ENCODE data around the gene SSBP1.
A peak's percentile ranks its signal among the peaks of the same experiment; 100 is the strongest.
"Not testable (repeated sequence)": the region's sequence is repeated elsewhere in the genome, so short reads cannot be mapped to it uniquely, and the experiment has no call there.

Gene SSBP1

DNA sequence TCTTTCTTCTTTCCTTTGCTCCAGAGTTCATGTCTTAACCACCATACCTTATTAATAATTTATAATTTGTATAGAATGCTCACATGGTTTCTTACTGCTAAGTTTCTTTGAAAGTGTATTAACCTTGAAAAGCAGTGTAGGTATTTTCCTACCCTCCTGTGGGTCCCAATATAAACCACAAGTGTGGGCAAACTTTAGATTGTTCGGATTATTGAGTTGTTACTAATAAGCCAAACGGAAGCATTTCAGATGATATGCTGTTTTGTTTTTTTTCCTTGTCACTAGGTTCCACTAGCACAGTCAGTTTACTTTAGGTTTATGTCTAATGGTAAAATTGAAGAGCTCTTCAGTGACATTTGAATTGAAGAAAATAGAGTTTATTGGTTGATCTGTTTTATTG, 10.2 kb downstream of the SSBP1 start:
- no peak overlapping the region for H3K27ac ChIP-seq
- DNase-seq (ENCODE audit: low spot score): no peak
- CTCF ChIA-PET: no interaction called here
- no peak for TF ChIP-seq CTCF (conservative IDR thresholded peaks at IDR 0.05; ENCODE audit: low read depth)
- POLR2A ChIA-PET (ENCODE audit: low non-redundant PET): no interaction called here

- H3K27ac ChIP-seq; DNase-seq (ENCODE audit: low spot score); CTCF ChIA-PET; POLR2A ChIA-PET (ENCODE audit: low non-redundant PET): not testable (repeated sequence)
Measured at GRCh38 chr7:141751904-141752303, 13.7 kb downstream of the SSBP1 start.

DNA sequence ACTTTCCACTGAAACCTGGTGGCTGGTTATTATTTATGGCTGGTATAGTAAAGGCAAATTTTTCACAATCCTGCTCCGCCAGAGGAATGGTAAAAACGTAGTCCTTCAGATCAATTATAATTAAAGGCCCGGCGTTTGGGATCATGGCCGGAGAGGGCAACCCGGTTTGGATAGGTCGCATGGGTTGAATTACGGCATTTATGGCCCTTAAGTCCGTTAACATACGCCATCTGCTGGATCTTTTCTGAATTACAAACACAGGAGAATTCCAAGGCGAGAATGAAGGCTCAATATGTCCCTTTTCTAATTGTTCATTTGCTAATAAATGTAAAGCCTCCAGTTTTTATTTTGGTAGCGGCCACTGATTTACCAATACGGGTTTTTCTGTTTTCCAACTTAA, 14.5 kb downstream of the SSBP1 start:
- no peak overlapping the region for H3K27ac ChIP-seq
- POLR2A ChIA-PET (ENCODE audit: low non-redundant PET): no interaction called here
- no peak for DNase-seq (ENCODE audit: low spot score)
- CTCF ChIA-PET: no interaction called here
- TF ChIP-seq CTCF (conservative IDR thresholded peaks at IDR 0.05; ENCODE audit: low read depth): peak; percentile 38

DNA sequence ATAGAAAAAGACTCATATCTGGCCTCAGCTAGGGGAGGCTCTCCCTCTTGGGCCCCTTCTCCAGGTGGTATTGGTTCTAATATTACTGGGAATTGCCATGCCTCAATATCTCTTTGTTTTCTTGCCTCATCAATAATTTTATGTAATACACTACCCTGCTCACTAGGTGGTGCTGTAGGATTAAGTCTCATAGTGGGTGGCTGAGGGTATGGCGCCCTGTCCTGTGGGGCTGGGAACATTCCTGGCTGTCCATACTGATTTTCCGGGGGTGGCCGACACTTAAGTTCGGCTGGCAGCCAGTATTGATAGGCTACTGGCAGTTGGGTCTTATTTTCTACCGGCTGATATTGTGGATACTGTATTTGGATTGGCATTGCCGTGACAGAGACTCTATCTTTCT, 16.8 kb downstream of the SSBP1 start:
- POLR2A ChIA-PET (ENCODE audit: low non-redundant PET): no interaction called here
- TF ChIP-seq CTCF (conservative IDR thresholded peaks at IDR 0.05; ENCODE audit: low read depth): peak; percentile 20; the same call in 1 of the 2 replicates
- CTCF ChIA-PET: no interaction called here
- DNase-seq (ENCODE audit: low spot score): peak; percentile 3
- no peak overlapping the region for H3K27ac ChIP-seq

- no peak for TF ChIP-seq CTCF (conservative IDR thresholded peaks at IDR 0.05; ENCODE audit: low read depth)
- POLR2A ChIA-PET (ENCODE audit: low non-redundant PET): no interaction called here
- no peak within 1 kb of the TSS for H3K27ac ChIP-seq
- CTCF ChIA-PET: no interaction called here
- no peak for DNase-seq (ENCODE audit: low spot score)
Measured at GRCh38 chr7:141763797-141764196, 25.6 kb downstream of the SSBP1 start, which contains the start of gene TAS2R3. TSS of gene TAS2R3 (plus strand) at chr7:141764097. CDS start at chr7:141764159, 62 bp downstream.

- CTCF ChIA-PET; DNase-seq (ENCODE audit: low spot score); POLR2A ChIA-PET (ENCODE audit: low non-redundant PET); H3K27ac ChIP-seq: not testable (repeated sequence)
Measured at GRCh38 chr7:141770083-141770583, 32.0 kb downstream of the SSBP1 start.

GRCh38 chr7:141776374-141776773, 38.2 kb downstream of the SSBP1 start, which contains the start of gene TAS2R4:
TSS of gene TAS2R4 (plus strand) at chr7:141776674. CDS start at chr7:141778489, 1,815 bp downstream.
- H3K27ac ChIP-seq: no peak within 1 kb of the TSS
- CTCF ChIA-PET: no interaction called here
- DNase-seq (ENCODE audit: low spot score): no peak
- POLR2A ChIA-PET (ENCODE audit: low non-redundant PET): no interaction called here
- TF ChIP-seq CTCF (conservative IDR thresholded peaks at IDR 0.05; ENCODE audit: low read depth): no peak

Data from RWPE1 (cell line).